WTC11 (cell line): ENCODE data around the gene APH1A. TPM values are rescaled to one million over a fixed set of nuclear protein-coding genes. Genes with fewer than 3 reads are reported as not detected.
"Not testable (repeated sequence)": the region's sequence is repeated elsewhere in the genome, so short reads cannot be mapped to it uniquely, and the experiment has no call there.

Experiments used
- ATAC-seq: fragments of 200-7000 bp; cut with Tn5 transposase; 2 replicates; pipeline ENCODE4 v1.10.0; 2021; ENCODE audit warnings: mild to moderate bottlenecking, moderate library complexity
- CTCF ChIA-PET: fragments of 300-600 bp; sonication (Branson Sonifier 250); formaldehyde crosslinking; loops from one replicate; lab custom pipeline; 2021; ENCODE audit warnings: antibody characterized with exemption; lab: Charles Lee
- POLR2A ChIA-PET: fragments of 350-600 bp; sonication (Branson Sonifier 250); formaldehyde crosslinking; loops from one replicate; lab custom pipeline; 2021; ENCODE audit warnings: antibody characterized with exemption; lab: Charles Lee
- DNase-seq: peaks from one replicate; pipeline ENCODE4 v3.0.0; 2021; ENCODE audit warnings: low spot score
- H3K27ac Mint-ChIP-seq: 2 replicates; pipeline ENCODE4 v1.8.0; 2021; ENCODE audit warnings: mixed read lengths
- H3K27me3 Mint-ChIP-seq: 2 replicates; pipeline ENCODE4 v1.8.0; 2021; ENCODE audit warnings: low read depth, mild to moderate bottlenecking, moderate library complexity, mixed read lengths
- H3K36me3 Mint-ChIP-seq: 2 replicates; pipeline ENCODE4 v1.8.0; 2021; ENCODE audit warnings: mixed read lengths
- H3K4me1 Mint-ChIP-seq: 2 replicates; pipeline ENCODE4 v1.8.0; 2022; ENCODE audit warnings: mixed read lengths
- H3K4me3 Mint-ChIP-seq: 2 replicates; pipeline ENCODE4 v1.8.0; 2021; ENCODE audit warnings: mild to moderate bottlenecking, moderate library complexity, mixed read lengths
- H3K9me3 Mint-ChIP-seq: 2 replicates; pipeline ENCODE4 v1.8.0; 2021; ENCODE audit warnings: mixed read lengths
- AR ChIP-seq: fragments of 250-450 bp; sonication (Bioruptor Pico); IDR thresholded peaks from 2 replicates; pipeline ENCODE4 v1.9.0; 2021; ENCODE audit warnings: mild to moderate bottlenecking
- ARID4B ChIP-seq: sonication (generic); formaldehyde crosslinking; IDR thresholded peaks from 2 replicates; pipeline ENCODE4 v1.8.0; 2023; ENCODE audit warnings: missing genetic modification reagents, mild to moderate bottlenecking, borderline replicate concordance
- CREM ChIP-seq: sonication (generic); formaldehyde crosslinking; IDR thresholded peaks from 2 replicates; pipeline ENCODE4 v1.8.1; 2022; ENCODE audit warnings: mild to moderate bottlenecking, missing genetic modification reagents, moderate library complexity
- E2F1 ChIP-seq: sonication (generic); formaldehyde crosslinking; IDR thresholded peaks from 2 replicates; pipeline ENCODE4 v1.8.0; 2022; ENCODE audit warnings: mild to moderate bottlenecking, missing genetic modification reagents
- ETV6 ChIP-seq: sonication (generic); formaldehyde crosslinking; IDR thresholded peaks from 2 replicates; pipeline ENCODE4 v1.8.1; 2022; ENCODE audit warnings: mild to moderate bottlenecking, missing genetic modification reagents
- FOXK1 ChIP-seq: sonication (generic); formaldehyde crosslinking; IDR thresholded peaks from 2 replicates; pipeline ENCODE4 v1.8.0; 2022; ENCODE audit warnings: mild to moderate bottlenecking, moderate library complexity, missing genetic modification reagents
- FOXP1 ChIP-seq: sonication (generic); formaldehyde crosslinking; IDR thresholded peaks from 2 replicates; pipeline ENCODE4 v1.8.0; 2022; ENCODE audit warnings: missing genetic modification reagents, mild to moderate bottlenecking, moderate library complexity, borderline replicate concordance
- GABPB1 ChIP-seq: sonication (generic); formaldehyde crosslinking; IDR thresholded peaks from 2 replicates; pipeline ENCODE4 v1.8.1; 2023; ENCODE audit warnings: mild to moderate bottlenecking, missing genetic modification reagents
- MXD4 ChIP-seq: fragments of 250-450 bp; sonication (Bioruptor Pico); IDR thresholded peaks from 2 replicates; pipeline ENCODE4 v1.8.0; 2021; ENCODE audit warnings: mild to moderate bottlenecking, moderate library complexity, borderline replicate concordance
- MYBL2 ChIP-seq: sonication (generic); formaldehyde crosslinking; IDR thresholded peaks from 2 replicates; pipeline ENCODE4 v1.8.1; 2023; ENCODE audit warnings: mild to moderate bottlenecking, moderate library complexity, missing genetic modification reagents
- NFYB ChIP-seq: sonication (generic); formaldehyde crosslinking; conservative IDR thresholded peaks from 2 replicates; pipeline ENCODE4 v1.8.0; 2022; ENCODE audit warnings: low read depth, missing genetic modification reagents
- PREB ChIP-seq: sonication (generic); formaldehyde crosslinking; IDR thresholded peaks from 2 replicates; pipeline ENCODE4 v1.8.1; 2022; ENCODE audit warnings: mild to moderate bottlenecking, missing genetic modification reagents, moderate library complexity, borderline replicate concordance
- RORB ChIP-seq: fragments of 250-450 bp; sonication (Bioruptor Pico); IDR thresholded peaks from 2 replicates; pipeline ENCODE4 v1.9.0; 2021; ENCODE audit warnings: mild to moderate bottlenecking
- SP1 ChIP-seq: sonication (generic); formaldehyde crosslinking; conservative IDR thresholded peaks from 2 replicates; pipeline ENCODE4 v1.8.1; 2022; ENCODE audit warnings: missing genetic modification reagents
- ZNF416 ChIP-seq: fragments of 250-450 bp; sonication (Bioruptor Pico); IDR thresholded peaks from 2 replicates; pipeline ENCODE4 v1.9.0; 2021; ENCODE audit warnings: mild to moderate bottlenecking, inconsistent platforms
- ZNF532 ChIP-seq: fragments of 250-450 bp; sonication (Bioruptor Pico); IDR thresholded peaks from 2 replicates; pipeline ENCODE4 v1.9.0; 2021; ENCODE audit warnings: mild to moderate bottlenecking, borderline replicate concordance
- total RNA-seq: library from RNA; stranded (reverse); gene quantifications from 3 replicates; pipeline ENCODE4 v1.2.3, GENCODE V29; 2021
- TF ChIP-seq, protein P1 (sequence below): sonication (generic); formaldehyde crosslinking; IDR thresholded peaks from 2 replicates; pipeline ENCODE4 v1.8.0; 2022; ENCODE audit warnings: mild to moderate bottlenecking, missing genetic modification reagents

APH1A gene
- total RNA-seq, 1 experiment from 2014 or later, result 120 TPM

DNA sequence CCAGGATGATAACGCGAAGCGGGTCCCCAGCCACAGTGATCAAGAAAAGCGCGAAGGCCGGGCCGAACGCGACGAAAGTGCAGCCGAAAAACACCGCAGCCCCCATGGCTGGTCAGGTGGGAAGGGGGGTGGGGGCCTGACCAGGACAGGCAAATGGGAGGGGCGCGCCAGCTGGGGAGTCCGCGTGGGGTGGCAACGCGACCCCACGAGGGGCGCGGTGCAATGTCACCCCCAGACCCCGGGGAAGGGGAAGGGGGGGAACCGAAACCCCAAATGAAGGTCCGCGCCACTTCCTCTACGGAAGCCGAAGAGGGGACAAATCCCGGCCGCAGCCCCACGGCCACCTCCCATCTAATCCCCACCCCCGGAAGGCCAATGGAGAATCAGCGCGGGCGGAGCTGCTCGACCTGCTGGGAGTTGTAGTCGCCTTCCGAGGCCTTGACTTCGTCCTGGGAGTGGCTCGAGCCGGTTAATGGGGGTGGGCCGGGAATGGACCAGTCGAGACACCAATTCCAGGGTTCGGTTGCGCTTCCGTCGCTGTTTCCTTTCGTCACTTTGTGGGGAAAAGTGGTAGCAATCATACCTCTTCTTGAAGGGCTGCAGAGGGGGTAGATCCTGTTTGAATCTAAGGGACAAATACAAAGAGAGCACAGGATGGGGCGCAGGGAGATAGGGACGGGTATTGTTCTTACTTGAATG lies at the start of gene APH1A (continued):
- TF ChIP-seq ZNF532 (no peak), AR (CRISPR knock-in tag) (no peak), ETV6 (CRISPR knock-in tag) (peak; percentile 76; the same call in 1 of the 2 replicates), SP1 (CRISPR knock-in tag) (peak; percentile 95), PREB (CRISPR knock-in tag) (no peak), FOXP1 (peak; percentile 93), E2F1 (CRISPR knock-in tag) (0 out of 2 replicates have a peak, but pooled peaks have one; percentile 35), CREM (CRISPR knock-in tag) (peak; percentile 90), MXD4 (CRISPR knock-in tag) (no peak), FOXK1 (CRISPR knock-in tag) (peak; percentile 30; the same call in 1 of the 2 replicates), NFYB (CRISPR knock-in tag) (peak; percentile 23; the same call in 1 of the 2 replicates), MYBL2 (CRISPR knock-in tag) (no peak), ARID4B (no peak), RORB (no peak), ZNF416 (no peak), GABPB1 (CRISPR knock-in tag) (peak; percentile 71; the same call in 1 of the 2 replicates)
- TF ChIP-seq, protein P1, sequence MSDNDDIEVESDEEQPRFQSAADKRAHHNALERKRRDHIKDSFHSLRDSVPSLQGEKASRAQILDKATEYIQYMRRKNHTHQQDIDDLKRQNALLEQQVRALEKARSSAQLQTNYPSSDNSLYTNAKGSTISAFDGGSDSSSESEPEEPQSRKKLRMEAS, result peak; percentile 61; the same call in 1 of the 2 replicates

DNA sequence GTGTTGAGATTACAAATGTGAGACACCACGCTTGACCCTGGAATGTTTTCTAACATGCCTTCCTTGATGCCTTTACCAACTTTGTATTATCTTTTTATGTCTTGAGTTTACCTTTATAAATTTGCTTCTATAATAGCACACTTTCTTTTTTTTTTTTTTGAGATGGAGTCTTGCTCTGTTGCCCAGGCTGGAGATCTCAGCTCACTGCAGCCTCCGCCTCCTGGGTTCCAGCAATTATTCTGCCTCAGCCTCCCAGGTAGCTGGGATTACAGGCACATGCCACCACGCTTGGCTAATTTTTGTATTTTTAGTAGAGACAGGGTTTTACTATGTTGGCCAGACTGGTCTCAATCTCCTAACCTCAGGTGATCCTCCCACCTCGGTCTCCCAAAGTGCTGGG lies 45.9 kb upstream of the APH1A start:
- POLR2A ChIA-PET, result interaction anchor here (0.5 kb wide), 1 partner anchor 36 kb away, joined by 3 read pairs; no protein-coding TSS in a partner anchor
- not testable (repeated sequence) for H3K4me1 Mint-ChIP-seq

More for the DNA sequence above, 45.9 kb upstream of the APH1A start:
- H3K27ac Mint-ChIP-seq, H3K9me3 Mint-ChIP-seq, H3K4me3 Mint-ChIP-seq, H3K36me3 Mint-ChIP-seq, DNase-seq, H3K27me3 Mint-ChIP-seq, ATAC-seq, CTCF ChIA-PET: not testable (repeated sequence)
